ENCODE results near the gene TSPAN17.

DNA sequence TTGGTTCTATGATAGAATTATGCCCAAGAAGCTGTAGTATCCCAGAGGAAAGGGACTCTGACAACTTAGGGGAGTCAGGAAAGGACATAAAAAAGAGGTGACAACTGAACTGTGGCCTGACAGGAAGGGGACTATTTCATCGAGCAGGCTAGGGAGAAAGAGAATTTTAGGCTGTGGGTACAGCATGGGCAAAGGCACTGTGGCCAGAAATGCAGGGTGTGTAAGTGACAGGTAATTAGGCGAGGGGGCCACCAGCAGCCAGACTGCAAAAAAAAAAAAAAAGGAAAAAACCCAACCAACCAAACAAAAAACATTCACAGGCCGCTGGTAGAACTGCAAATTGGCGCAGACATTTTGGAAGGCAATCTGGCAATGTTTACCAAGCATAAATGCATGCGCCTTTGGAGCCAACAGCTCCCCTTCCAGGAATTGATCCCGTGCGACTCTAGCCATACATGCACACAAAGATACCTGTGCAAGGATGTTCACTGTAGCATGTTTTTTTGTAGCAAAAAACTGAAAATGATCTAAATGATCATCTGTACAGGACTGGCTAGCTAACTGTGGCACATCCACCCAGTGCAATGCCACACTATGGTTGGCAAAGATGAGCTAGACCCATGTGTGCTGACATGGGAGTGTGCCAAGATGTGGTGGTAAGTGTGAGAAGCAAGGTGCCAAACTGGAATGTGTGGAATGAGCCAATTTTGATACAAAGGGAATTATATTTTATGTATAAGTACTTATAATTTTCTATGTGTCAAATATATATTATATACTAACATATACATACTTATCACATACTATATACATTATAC is 15.7 kb upstream of the TSPAN17 start:
- TF ChIP-seq, protein P1, sequence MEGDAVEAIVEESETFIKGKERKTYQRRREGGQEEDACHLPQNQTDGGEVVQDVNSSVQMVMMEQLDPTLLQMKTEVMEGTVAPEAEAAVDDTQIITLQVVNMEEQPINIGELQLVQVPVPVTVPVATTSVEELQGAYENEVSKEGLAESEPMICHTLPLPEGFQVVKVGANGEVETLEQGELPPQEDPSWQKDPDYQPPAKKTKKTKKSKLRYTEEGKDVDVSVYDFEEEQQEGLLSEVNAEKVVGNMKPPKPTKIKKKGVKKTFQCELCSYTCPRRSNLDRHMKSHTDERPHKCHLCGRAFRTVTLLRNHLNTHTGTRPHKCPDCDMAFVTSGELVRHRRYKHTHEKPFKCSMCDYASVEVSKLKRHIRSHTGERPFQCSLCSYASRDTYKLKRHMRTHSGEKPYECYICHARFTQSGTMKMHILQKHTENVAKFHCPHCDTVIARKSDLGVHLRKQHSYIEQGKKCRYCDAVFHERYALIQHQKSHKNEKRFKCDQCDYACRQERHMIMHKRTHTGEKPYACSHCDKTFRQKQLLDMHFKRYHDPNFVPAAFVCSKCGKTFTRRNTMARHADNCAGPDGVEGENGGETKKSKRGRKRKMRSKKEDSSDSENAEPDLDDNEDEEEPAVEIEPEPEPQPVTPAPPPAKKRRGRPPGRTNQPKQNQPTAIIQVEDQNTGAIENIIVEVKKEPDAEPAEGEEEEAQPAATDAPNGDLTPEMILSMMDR (IDR thresholded peaks at IDR 0.05): no peak
- TF ChIP-seq POLR2A (IDR thresholded peaks at IDR 0.05): no peak

Data from lower leg skin (tissue), 3 donors.